HG03196 (cell line): ENCODE data around the gene REN.

Experiments
- ATAC-seq: cut with Tn5 transposase; IDR thresholded peaks from one replicate; pipeline ENCODE4 v1.9.1; 2021; ENCODE audit not compliant: unreplicated experiment

REN gene

GRCh38 chr1:204154568-204155255, 11.4 kb downstream of the REN start:
- ATAC-seq: no peak

- ATAC-seq: no peak
Measured at GRCh38 chr1:204153667-204154066, 12.5 kb downstream of the REN start.

DNA sequence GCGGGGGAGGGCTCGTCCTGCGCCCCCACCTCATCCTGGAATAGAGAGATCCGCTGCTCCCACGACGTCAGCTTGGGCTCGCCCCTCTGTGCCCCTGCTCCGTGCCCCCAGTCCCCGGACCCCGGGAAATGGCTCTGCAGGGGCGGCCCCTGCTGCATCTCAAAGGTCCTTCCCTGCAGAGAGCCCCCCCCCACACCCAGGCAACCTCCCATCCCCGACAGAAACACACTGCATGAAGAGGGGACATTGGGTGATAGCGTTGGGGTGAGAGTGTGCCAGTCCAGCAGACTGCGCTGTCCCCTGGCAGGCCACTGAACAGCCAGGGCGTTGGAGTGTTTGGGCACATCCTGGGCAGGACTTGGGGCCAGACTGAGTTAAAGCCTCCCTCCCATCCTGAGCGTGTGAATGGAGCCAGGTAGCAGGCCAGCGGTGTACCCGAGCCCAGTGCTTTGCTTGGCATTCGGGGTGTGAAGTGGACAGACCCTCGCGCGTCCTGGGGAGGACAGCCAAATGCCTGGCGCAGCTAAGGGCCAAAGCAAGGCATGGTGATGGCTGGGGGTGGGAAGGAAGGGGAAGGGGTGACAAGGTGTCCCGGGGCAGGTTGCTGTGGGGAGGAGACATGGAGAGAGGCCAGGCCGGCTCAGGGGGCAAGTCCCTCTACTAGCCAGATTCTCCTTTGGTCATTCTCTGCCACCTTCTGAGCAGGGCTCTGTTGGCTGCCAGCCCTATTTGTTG, 13.7 kb downstream of the REN start:
- ATAC-seq: no peak

DNA sequence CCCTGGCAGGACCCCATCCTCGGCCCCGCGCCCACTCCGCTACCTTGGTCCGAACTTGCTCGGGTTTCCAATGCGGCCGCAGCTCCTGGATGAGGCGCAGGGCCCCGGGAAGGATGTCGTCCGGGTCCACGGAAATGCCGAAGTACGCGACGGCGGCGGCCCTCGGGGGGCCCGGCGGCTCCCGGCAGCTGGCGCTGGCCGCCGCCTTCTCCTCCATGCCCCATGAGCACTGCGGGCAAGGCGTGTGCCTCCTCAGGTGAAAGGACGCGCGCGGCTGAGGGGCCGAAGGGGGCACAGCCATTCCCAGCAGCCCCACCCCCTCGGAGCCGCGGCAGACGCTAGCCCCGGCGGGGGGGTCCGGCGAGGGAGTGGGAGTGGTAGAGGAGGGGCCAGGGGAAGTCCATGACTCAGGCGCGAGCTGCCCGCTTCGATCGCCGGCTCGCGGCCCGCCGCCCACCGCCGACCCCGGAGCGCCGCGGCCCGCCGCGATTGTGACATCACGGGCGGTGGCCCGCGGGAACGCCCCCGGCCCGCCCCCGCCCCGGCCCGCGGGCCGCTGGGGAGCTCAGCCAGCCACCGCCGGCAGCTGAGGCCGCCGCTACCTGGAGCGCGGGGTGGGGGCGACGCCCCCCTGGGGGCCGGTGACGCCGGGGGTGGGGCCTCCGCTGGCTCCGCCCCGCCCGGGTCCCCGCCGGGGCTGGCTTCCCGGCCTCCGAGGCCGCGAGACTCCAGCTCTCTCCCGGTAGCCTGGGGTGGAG, 14.4 kb downstream of the REN start, which contains the start of gene ETNK2:
TSS of gene ETNK2 (minus strand) at position 493 of the 758 bp plus-strand sequence. CDS start at position 301, 192 bp downstream.
- no peak for ATAC-seq

- no peak for ATAC-seq
Measured at GRCh38 chr1:204150702-204151551, 15.2 kb downstream of the REN start.

GRCh38 chr1:204149635-204150565, 16.2 kb downstream of the REN start:
- ATAC-seq: no peak

DNA sequence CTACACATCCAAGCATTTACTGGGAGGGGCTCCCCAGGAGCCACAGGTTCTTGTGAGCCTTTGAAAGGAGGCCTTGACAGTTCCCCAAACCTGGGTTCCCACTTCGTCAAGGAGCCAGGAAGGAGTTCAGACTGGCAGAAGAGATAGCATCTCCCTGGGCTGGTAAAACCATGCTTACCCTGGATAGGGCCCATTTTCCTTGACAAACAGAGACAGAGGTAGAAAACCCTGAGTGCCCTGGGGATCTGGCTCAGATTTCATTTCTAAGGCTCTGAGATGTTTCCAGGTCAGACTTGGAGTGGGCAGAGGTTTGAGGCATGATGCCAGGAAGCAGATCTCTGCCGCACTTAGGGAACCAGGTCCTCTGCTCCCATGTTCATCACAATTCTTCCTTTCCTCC, 17.0 kb downstream of the REN start:
- ATAC-seq: no peak

DNA sequence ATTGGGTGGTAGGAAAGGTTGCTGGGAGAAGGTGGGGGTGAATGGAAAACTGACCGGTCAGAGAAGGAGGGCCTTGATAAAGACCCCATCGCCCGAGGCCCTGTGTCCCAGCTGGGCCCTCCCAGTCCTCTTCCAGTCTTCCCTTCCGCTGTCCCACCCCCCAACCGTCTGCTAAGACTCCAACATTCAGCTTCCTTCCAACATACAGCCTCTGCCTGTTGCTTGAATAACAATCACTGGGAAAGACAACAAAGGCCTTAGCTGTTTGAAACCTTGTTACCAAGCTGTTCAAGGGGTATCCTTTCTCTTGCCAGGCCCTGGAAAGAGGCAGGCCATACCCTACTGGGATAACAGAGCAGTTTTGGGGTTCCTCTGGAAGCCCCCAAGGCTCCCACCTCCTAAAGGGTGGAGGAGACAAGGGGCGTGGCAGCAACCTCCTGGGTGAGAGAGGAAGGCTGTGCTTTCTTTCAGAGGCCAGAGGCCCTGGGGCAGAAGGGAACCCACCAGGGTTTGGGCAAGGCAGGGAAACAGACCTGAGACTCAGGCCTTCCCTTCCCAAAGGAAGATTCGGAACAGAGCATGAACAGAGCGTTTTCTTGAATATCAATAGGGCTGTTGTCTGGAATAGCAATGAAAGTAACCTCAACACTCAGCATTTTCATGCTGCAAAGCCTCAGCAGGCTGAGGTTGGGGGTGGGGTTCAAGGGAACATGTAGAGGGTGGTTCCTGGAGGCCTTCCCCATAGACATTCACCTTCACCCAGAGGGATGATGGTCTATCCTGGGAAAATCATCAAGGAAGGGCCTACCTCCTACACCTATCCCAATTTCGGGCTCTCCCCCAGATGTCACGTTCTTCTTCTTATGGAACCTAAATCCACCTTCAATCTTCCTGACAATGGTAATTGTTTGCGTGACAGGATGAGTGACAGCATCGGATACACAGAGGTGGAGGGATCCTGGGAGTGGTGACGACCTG, 18.4 kb downstream of the REN start:
- no peak for ATAC-seq

DNA sequence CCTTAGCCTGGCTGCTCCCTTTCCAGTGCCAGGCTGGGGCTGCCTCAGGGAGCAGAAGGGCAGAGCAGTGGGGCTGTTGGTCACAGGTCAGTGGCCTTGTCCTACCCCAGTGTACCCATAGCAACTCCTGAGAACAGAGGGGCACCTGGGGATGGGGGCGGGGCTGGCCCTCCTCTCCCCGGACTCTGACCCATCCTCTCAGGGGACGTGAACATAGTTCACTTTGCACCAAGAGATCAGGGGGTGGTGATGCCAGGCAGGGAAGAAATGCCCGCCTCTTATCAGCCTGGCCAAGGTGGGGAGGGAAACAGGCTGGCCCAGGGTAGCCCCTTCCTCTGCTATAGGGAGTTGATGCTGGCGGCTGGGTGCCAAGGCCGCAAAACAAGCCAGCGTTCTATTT, 19.2 kb downstream of the REN start:
- no peak for ATAC-seq

GRCh38 chr1:204146309-204146708, 19.8 kb downstream of the REN start:
- no peak for ATAC-seq

DNA sequence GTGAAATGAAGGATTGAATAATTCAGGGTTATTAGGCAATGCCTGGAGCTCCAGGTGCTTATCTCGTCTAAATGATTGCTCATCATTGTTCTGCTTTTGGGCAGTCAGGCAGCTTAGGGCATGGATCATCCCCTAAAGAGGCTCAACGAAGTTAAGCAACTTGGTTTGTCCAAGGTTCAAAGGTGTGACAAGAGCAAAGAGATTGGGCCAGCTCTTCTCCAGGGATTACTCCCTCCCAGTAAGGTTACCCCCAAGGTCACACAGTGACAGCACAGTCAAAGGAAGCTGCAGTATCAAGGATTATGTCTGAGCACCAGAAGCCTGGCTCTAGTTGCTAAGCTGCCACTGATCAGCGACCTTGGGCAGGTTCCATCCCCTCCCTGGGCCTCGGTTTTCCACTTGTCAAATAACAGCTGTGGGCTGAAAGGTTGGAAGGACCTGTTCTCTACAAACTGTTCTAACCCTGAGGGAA, 21.1 kb downstream of the REN start:
- ATAC-seq: no peak

GRCh38 chr1:204143276-204144041, 22.7 kb downstream of the REN start:
- no peak for ATAC-seq

- ATAC-seq: no peak
Measured at GRCh38 chr1:204142032-204142974, 23.8 kb downstream of the REN start.

DNA sequence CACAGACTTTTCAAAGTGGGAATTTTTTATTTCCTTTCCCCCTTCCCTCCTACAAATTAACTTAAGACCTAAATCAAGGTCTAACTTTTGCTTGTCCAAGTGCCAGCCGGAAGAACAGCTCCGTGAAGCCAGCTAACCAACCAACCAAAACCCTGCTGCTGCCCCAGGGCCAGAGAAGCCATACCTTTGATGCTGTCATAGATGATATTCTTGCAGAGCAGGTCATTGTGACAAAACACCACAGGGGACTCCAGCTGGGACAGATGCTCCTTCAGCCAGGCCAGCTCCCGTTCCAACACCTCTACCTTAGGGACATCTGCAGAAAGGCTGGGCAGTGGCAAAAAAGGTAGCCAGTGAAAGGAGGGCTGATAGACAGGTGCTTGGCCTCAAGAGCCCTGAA, 25.0 kb downstream of the REN start:
- ATAC-seq: no peak

DNA sequence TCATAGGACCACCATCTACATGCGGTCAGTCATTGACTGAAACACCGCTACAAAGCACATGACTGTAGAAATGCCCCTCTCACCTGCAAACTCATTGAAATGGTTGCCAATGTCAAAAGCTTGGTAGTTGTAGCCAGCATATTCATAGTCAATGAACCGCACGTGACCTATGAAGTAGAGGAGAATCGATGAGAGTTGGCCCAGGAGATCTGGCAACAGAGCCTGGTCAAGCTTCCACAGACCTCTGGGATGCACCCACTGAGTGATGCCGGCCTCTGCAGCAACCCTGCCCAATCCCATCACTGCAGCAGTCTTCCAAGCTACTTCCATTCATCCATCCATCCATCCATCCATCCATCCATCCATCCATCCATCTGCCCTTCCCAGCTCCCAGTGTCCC, 26.2 kb downstream of the REN start:
- ATAC-seq: no peak

DNA sequence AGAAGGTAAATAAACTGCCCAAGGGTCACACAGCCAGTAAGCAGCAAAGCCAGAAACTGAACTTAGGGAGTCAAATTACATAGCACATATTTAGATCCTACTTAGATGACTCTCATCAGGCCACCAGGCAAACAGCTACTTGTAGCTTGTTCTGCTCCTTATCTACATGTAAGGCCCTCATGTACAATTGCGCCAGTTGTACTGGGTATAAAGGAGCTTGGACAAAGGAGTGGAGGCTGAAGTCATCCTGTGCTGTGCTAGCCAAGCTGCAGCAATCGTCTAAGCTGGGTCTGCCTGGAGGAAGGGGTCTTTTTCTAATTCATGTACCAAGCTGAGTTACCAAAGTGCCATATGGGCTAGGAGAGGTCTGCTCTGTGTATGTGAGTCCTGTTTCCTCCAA, 27.0 kb downstream of the REN start:
- no peak for ATAC-seq

GRCh38 chr1:204136814-204137213, 29.3 kb downstream of the REN start:
- no peak for ATAC-seq
